ENCODE measurements around the gene COL6A3.

GRCh38 chr2:237446338-237446665 lies 32.3 kb upstream of the COL6A3 start:
- TF ChIP-seq, protein P1, sequence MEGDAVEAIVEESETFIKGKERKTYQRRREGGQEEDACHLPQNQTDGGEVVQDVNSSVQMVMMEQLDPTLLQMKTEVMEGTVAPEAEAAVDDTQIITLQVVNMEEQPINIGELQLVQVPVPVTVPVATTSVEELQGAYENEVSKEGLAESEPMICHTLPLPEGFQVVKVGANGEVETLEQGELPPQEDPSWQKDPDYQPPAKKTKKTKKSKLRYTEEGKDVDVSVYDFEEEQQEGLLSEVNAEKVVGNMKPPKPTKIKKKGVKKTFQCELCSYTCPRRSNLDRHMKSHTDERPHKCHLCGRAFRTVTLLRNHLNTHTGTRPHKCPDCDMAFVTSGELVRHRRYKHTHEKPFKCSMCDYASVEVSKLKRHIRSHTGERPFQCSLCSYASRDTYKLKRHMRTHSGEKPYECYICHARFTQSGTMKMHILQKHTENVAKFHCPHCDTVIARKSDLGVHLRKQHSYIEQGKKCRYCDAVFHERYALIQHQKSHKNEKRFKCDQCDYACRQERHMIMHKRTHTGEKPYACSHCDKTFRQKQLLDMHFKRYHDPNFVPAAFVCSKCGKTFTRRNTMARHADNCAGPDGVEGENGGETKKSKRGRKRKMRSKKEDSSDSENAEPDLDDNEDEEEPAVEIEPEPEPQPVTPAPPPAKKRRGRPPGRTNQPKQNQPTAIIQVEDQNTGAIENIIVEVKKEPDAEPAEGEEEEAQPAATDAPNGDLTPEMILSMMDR (conservative IDR thresholded peaks at IDR 0.05) = no peak
- TF ChIP-seq ZFX (IDR thresholded peaks at IDR 0.05) = no peak
